Activated T-cell treated with anti-CD3 and anti-CD28 coated beads, Interleukin-2, amount 50 U/mL, for 24 hours (primary cell): ENCODE data around the gene SCN10A.

Experiments used
- DNase-seq: peaks from one replicate; pipeline ENCODE4 v3.0.0-alpha.2; 2020
- H3K27ac Mint-ChIP-seq: 2 replicates; pipeline ENCODE4 v1.8.0; 2020; ENCODE audit warnings: mild to moderate bottlenecking, mixed read lengths
- H3K27me3 Mint-ChIP-seq: 2 replicates; pipeline ENCODE4 v1.8.0; 2020; ENCODE audit warnings: mixed read lengths
- H3K36me3 Mint-ChIP-seq: 2 replicates; pipeline ENCODE4 v1.8.0; 2020; ENCODE audit warnings: low read depth, mixed read lengths
- H3K4me1 Mint-ChIP-seq: 2 replicates; pipeline ENCODE4 v1.8.0; 2020; ENCODE audit warnings: low read depth, mixed read lengths
- H3K4me3 Mint-ChIP-seq: 2 replicates; pipeline ENCODE4 v1.8.0; 2020; ENCODE audit warnings: mild to moderate bottlenecking, moderate library complexity, mixed read lengths
- H3K9me3 Mint-ChIP-seq: 2 replicates; pipeline ENCODE4 v1.8.0; 2020; ENCODE audit warnings: mixed read lengths

The SCN10A gene

GRCh38 chr3:38816026-38816425 lies at the start of gene SCN10A:
Gene SCN10A (minus strand): TSS chr3:38816217. CDS start chr3:38794010, 22,207 bp downstream.
- no peaks in the 10 kb centered on the region for H3K9me3 Mint-ChIP-seq
- no peak for DNase-seq
- peaks cover 20% of the 10 kb centered on the region for H3K27me3 Mint-ChIP-seq
- no peak within 1 kb of the TSS for H3K27ac Mint-ChIP-seq
- H3K4me3 Mint-ChIP-seq = no peak within 1 kb of the TSS
- no peaks in the 10 kb centered on the region for H3K36me3 Mint-ChIP-seq
- H3K4me1 Mint-ChIP-seq = no peaks in the 10 kb centered on the region

- Mint-ChIP-seq H3K9me3 (peaks cover 7% of the 10 kb centered on the region), H3K4me3 (no peak overlapping the region), H3K27me3 (peaks cover 21% of the 10 kb centered on the region), H3K36me3 (no peaks in the 10 kb centered on the region), H3K27ac (no peak overlapping the region), H3K4me1 (no peaks in the 10 kb centered on the region)
- no peak for DNase-seq
Measured at GRCh38 chr3:38853011-38853410, 37.0 kb upstream of the SCN10A start.

GRCh38 chr3:38843898-38844297 lies 27.9 kb upstream of the SCN10A start:
- Mint-ChIP-seq H3K9me3 (no peaks in the 10 kb centered on the region), H3K4me1 (no peaks in the 10 kb centered on the region), H3K27me3 (peaks cover 35% of the 10 kb centered on the region), H3K36me3 (no peaks in the 10 kb centered on the region), H3K27ac (no peak overlapping the region), H3K4me3 (no peak overlapping the region)
- DNase-seq = no peak

- Mint-ChIP-seq H3K36me3 (no peaks in the 10 kb centered on the region), H3K27ac (no peak overlapping the region)
Measured at GRCh38 chr3:38842266-38842965, 26.4 kb upstream of the SCN10A start.

GRCh38 chr3:38840987-38841386 lies 25.0 kb upstream of the SCN10A start:
- no peak for DNase-seq
- Mint-ChIP-seq H3K27ac (no peak overlapping the region), H3K27me3 (peaks cover 29% of the 10 kb centered on the region), H3K9me3 (no peaks in the 10 kb centered on the region), H3K4me1 (no peaks in the 10 kb centered on the region), H3K4me3 (no peak overlapping the region), H3K36me3 (no peaks in the 10 kb centered on the region)

More at GRCh38 chr3:38842266-38842965, 26.4 kb upstream of the SCN10A start:
- peaks cover 32% of the 10 kb centered on the region for H3K27me3 Mint-ChIP-seq
- DNase-seq = no peak
- H3K9me3 Mint-ChIP-seq = no peaks in the 10 kb centered on the region
- H3K4me1 Mint-ChIP-seq = no peaks in the 10 kb centered on the region
- H3K4me3 Mint-ChIP-seq = no peak overlapping the region

- Mint-ChIP-seq H3K27ac (no peak overlapping the region), H3K27me3 (peaks cover 13% of the 10 kb centered on the region), H3K36me3 (no peaks in the 10 kb centered on the region), H3K4me3 (no peak overlapping the region), H3K4me1 (peaks cover 16% of the 10 kb centered on the region), H3K9me3 (no peaks in the 10 kb centered on the region)
- no peak for DNase-seq
Measured at GRCh38 chr3:38837358-38837757, 21.3 kb upstream of the SCN10A start.

- no peak for DNase-seq
- Mint-ChIP-seq H3K27ac (no peak overlapping the region), H3K9me3 (no peaks in the 10 kb centered on the region), H3K4me1 (peaks cover 16% of the 10 kb centered on the region), H3K27me3 (peaks cover 8% of the 10 kb centered on the region), H3K4me3 (no peak overlapping the region), H3K36me3 (no peaks in the 10 kb centered on the region)
Measured at GRCh38 chr3:38836561-38836960, 20.5 kb upstream of the SCN10A start.

- peaks cover 6% of the 10 kb centered on the region for H3K27me3 Mint-ChIP-seq
- DNase-seq = no peak
- peaks cover 16% of the 10 kb centered on the region for H3K4me1 Mint-ChIP-seq
- no peaks in the 10 kb centered on the region for H3K9me3 Mint-ChIP-seq
- H3K36me3 Mint-ChIP-seq = no peaks in the 10 kb centered on the region
- H3K27ac Mint-ChIP-seq = no peak overlapping the region
- no peak overlapping the region for H3K4me3 Mint-ChIP-seq
Measured at GRCh38 chr3:38835939-38836338, 19.9 kb upstream of the SCN10A start.

- no peaks in the 10 kb centered on the region for H3K36me3 Mint-ChIP-seq
- H3K4me1 Mint-ChIP-seq = peaks cover 16% of the 10 kb centered on the region
- no peaks in the 10 kb centered on the region for H3K9me3 Mint-ChIP-seq
- H3K27me3 Mint-ChIP-seq = peaks cover 8% of the 10 kb centered on the region
- DNase-seq = no peak
- no peak overlapping the region for H3K4me3 Mint-ChIP-seq
- peak overlapping the region; percentile 22 for H3K27ac Mint-ChIP-seq
Measured at GRCh38 chr3:38834717-38835116, 18.7 kb upstream of the SCN10A start.

GRCh38 chr3:38834110-38834509 lies 18.1 kb upstream of the SCN10A start:
- Mint-ChIP-seq H3K4me1 (peaks cover 16% of the 10 kb centered on the region), H3K4me3 (no peak overlapping the region), H3K9me3 (no peaks in the 10 kb centered on the region), H3K27me3 (peaks cover 7% of the 10 kb centered on the region), H3K27ac (peak overlapping the region; percentile 22), H3K36me3 (no peaks in the 10 kb centered on the region)
- peak; percentile 38 for DNase-seq

GRCh38 chr3:38829404-38829803 lies 13.4 kb upstream of the SCN10A start:
- H3K4me1 Mint-ChIP-seq = peaks cover 8% of the 10 kb centered on the region
- no peaks in the 10 kb centered on the region for H3K9me3 Mint-ChIP-seq
- H3K27ac Mint-ChIP-seq = no peak overlapping the region
- peaks cover 7% of the 10 kb centered on the region for H3K27me3 Mint-ChIP-seq
- no peak overlapping the region for H3K4me3 Mint-ChIP-seq
- DNase-seq = no peak
- H3K36me3 Mint-ChIP-seq = no peaks in the 10 kb centered on the region

- Mint-ChIP-seq H3K36me3 (no peaks in the 10 kb centered on the region), H3K4me1 (peaks cover 3% of the 10 kb centered on the region), H3K4me3 (no peak overlapping the region), H3K27me3 (peaks cover 12% of the 10 kb centered on the region), H3K27ac (no peak overlapping the region), H3K9me3 (no peaks in the 10 kb centered on the region)
- DNase-seq = no peak
Measured at GRCh38 chr3:38828681-38829080, 12.7 kb upstream of the SCN10A start.

GRCh38 chr3:38827791-38828190 lies 11.8 kb upstream of the SCN10A start:
- no peak overlapping the region for H3K27ac Mint-ChIP-seq
- peaks cover 12% of the 10 kb centered on the region for H3K27me3 Mint-ChIP-seq
- H3K36me3 Mint-ChIP-seq = no peaks in the 10 kb centered on the region
- H3K9me3 Mint-ChIP-seq = no peaks in the 10 kb centered on the region
- DNase-seq = no peak
- H3K4me1 Mint-ChIP-seq = no peaks in the 10 kb centered on the region
- H3K4me3 Mint-ChIP-seq = no peak overlapping the region

- Mint-ChIP-seq H3K9me3 (no peaks in the 10 kb centered on the region), H3K36me3 (no peaks in the 10 kb centered on the region), H3K27ac (no peak overlapping the region), H3K4me1 (no peaks in the 10 kb centered on the region), H3K4me3 (no peak overlapping the region), H3K27me3 (peaks cover 20% of the 10 kb centered on the region)
- DNase-seq = no peak
Measured at GRCh38 chr3:38826001-38826400, 10.0 kb upstream of the SCN10A start.

- no peaks in the 10 kb centered on the region for H3K4me1 Mint-ChIP-seq
- peaks cover 18% of the 10 kb centered on the region for H3K27me3 Mint-ChIP-seq
- H3K4me3 Mint-ChIP-seq = no peak overlapping the region
- DNase-seq = no peak
- H3K27ac Mint-ChIP-seq = no peak overlapping the region
- no peaks in the 10 kb centered on the region for H3K36me3 Mint-ChIP-seq
- no peaks in the 10 kb centered on the region for H3K9me3 Mint-ChIP-seq
Measured at GRCh38 chr3:38824349-38824748, 8.3 kb upstream of the SCN10A start.

- Mint-ChIP-seq H3K27ac (no peak overlapping the region), H3K9me3 (no peaks in the 10 kb centered on the region), H3K27me3 (peaks cover 18% of the 10 kb centered on the region), H3K4me1 (no peaks in the 10 kb centered on the region), H3K36me3 (no peaks in the 10 kb centered on the region), H3K4me3 (no peak overlapping the region)
- DNase-seq = no peak
Measured at GRCh38 chr3:38823722-38824121, 7.7 kb upstream of the SCN10A start.
